H1 (cell line): ENCODE data around the gene CACNA1C.

Experiments used
- CBX8 ChIP-seq: fragments of 300-800, 300-1000 bp; sonication (generic); IDR thresholded peaks from 2 replicates; pipeline ENCODE4 v1.7.1; 2016; ENCODE audit warnings: low read depth, low read length, borderline replicate concordance
- CREB1 ChIP-seq: IDR thresholded peaks from 2 replicates; pipeline ENCODE4 v1.6.1; 2012; ENCODE audit warnings: inconsistent platforms
- CTCF ChIP-seq, 3 experiments: IDR thresholded peaks; 1 replicate in 2 of 3; 2 replicates in 1 of 3; pipeline versions ENCODE4 v1.5.1 to v1.6.1; 2011; ENCODE audit warnings: low read length in 3 of 3, mild to moderate bottlenecking in 3 of 3, inconsistent platforms in 2 of 3, low read depth in 1 of 3, moderate library complexity in 1 of 3; ENCODE audit not compliant: insufficient read depth in 1 of 3; ENCODE audit errors: control extremely low read depth in 1 of 3
- EP300 ChIP-seq, 2 experiments: IDR thresholded peaks; 1 replicate in 1 of 2; 2 replicates in 1 of 2; pipeline ENCODE4 v1.6.1; 2011 to 2012; ENCODE audit warnings: low read depth in 2 of 2, low read length in 2 of 2, mild to moderate bottlenecking in 2 of 2, borderline replicate concordance in 1 of 2, inconsistent platforms in 1 of 2, moderate library complexity in 1 of 2
- EZH2 ChIP-seq: fragments of 200-600 bp; sonication (generic); IDR thresholded peaks from 2 replicates; pipeline ENCODE4 v1.7.1; 2012; ENCODE audit warnings: low read depth, mild to moderate bottlenecking, moderate library complexity, low read length, inconsistent platforms; ENCODE audit not compliant: severe bottlenecking
- JUND ChIP-seq: IDR thresholded peaks from 2 replicates; pipeline ENCODE4 v1.6.1; 2011; ENCODE audit warnings: mild to moderate bottlenecking, improper control_type of control experiment, low read length
- MAX ChIP-seq: IDR thresholded peaks from 2 replicates; pipeline ENCODE4 v1.6.1; 2012; ENCODE audit warnings: inconsistent platforms
- POLR2A ChIP-seq, 2 experiments: IDR thresholded peaks; 1 replicate in 1 of 2; 2 replicates in 1 of 2; pipeline ENCODE4 v1.6.1; 2011; ENCODE audit warnings: low read depth in 2 of 2, low read length in 2 of 2, mild to moderate bottlenecking in 2 of 2; ENCODE audit errors: control extremely low read depth in 1 of 2
- RAD21 ChIP-seq, 2 experiments: IDR thresholded peaks in 1 of 2; conservative IDR thresholded peaks in 1 of 2; 2 replicates each; pipeline ENCODE4 v1.6.1; 2011; ENCODE audit warnings: low read depth in 2 of 2, low read length in 2 of 2, improper control_type of control experiment in 1 of 2, inconsistent platforms in 1 of 2, mild to moderate bottlenecking in 1 of 2, moderate library complexity in 1 of 2
- USF2 ChIP-seq: IDR thresholded peaks from 2 replicates; pipeline ENCODE4 v1.6.1; 2011; ENCODE audit warnings: low read length, improper control_type of control experiment
- YY1 ChIP-seq: IDR thresholded peaks from 2 replicates; pipeline ENCODE4 v1.6.1; 2011; ENCODE audit warnings: low read depth, mild to moderate bottlenecking, low read length

- TF ChIP-seq POLR2A (IDR thresholded peaks at IDR 0.05; ENCODE audit: control extremely low read depth in 1 of 2, low read depth in 2 of 2, low read length in 2 of 2) (no peak), CTCF (IDR thresholded peaks at IDR 0.05; ENCODE audit: control extremely low read depth in 1 of 3, insufficient read depth in 1 of 3, low read depth in 1 of 3, low read length in 3 of 3) (peak in 2 of 3 experiments; percentile 71 to 83; a peak in 3 of 4 replicates), EZH2 (no peak), YY1 (no peak), CBX8 (no peak), MAX (no peak), RAD21 (IDR thresholded peaks at IDR 0.05 in 1 of 2, conservative IDR thresholded peaks at IDR 0.05 in 1 of 2; ENCODE audit: low read depth in 2 of 2, low read length in 2 of 2) (peak; percentile 86 to 93), JUND (no peak), CREB1 (no peak), EP300 (IDR thresholded peaks at IDR 0.05; ENCODE audit: borderline replicate concordance in 1 of 2, low read depth in 2 of 2, low read length in 2 of 2) (no peak), USF2 (no peak)
Observed at GRCh38 chr12:2739832-2740641, 687.2 kb downstream of the CACNA1C start.
